Spleen (tissue), 11 donors: Measurements from ENCODE around the gene VSTM1. TPM values are rescaled to one million over a fixed set of nuclear protein-coding genes. Genes with fewer than 3 reads are reported as not detected.

Source experiments
- DNase-seq: peaks from one replicate; pipeline ENCODE4 v3.0.0-alpha.2; 2020
- H3K27ac ChIP-seq, 8 donors: fragments of 200-600 bp; sonication (generic) in 7 of 8; 1 replicate in 4 of 8; 2 replicates in 4 of 8; pipeline versions ENCODE4 v1.5.0 to v1.8.0; 2016 to 2021; ENCODE audit warnings: inconsistent platforms in 4 of 8, mild to moderate bottlenecking in 4 of 8, moderate library complexity in 1 of 8
- H3K27me3 ChIP-seq, 7 donors: fragments of 200-600 bp; sonication (generic) in 6 of 7; replicated peaks in 1 of 7; 1 replicate in 4 of 7; 2 replicates in 3 of 7; pipeline versions ENCODE4 v1.5.0 to v1.8.0; 2016 to 2021; ENCODE audit warnings: inconsistent platforms in 3 of 7, mild to moderate bottlenecking in 1 of 7
- H3K36me3 ChIP-seq, 6 donors: fragments of 200-600 bp; sonication (generic) in 5 of 6; 1 replicate in 4 of 6; 2 replicates in 2 of 6; pipeline versions ENCODE4 v1.5.0 to v1.8.0; 2016 to 2021; ENCODE audit warnings: inconsistent platforms in 2 of 6
- H3K4me1 ChIP-seq, 6 donors: fragments of 200-600 bp; sonication (generic) in 5 of 6; 1 replicate in 3 of 6; 2 replicates in 3 of 6; pipeline versions ENCODE4 v1.5.0 to v1.8.0; 2016 to 2021; ENCODE audit warnings: inconsistent platforms in 3 of 6
- H3K4me3 ChIP-seq, 8 donors: fragments of 200-600 bp; sonication (generic) in 7 of 8; 1 replicate in 4 of 8; 2 replicates in 4 of 8; pipeline versions ENCODE4 v1.5.0 to v1.8.0; 2016 to 2021; ENCODE audit warnings: inconsistent platforms in 4 of 8, mild to moderate bottlenecking in 4 of 8, moderate library complexity in 2 of 8
- H3K9me3 ChIP-seq, 8 donors: fragments of 200-600 bp; sonication (generic) in 7 of 8; 1 replicate in 4 of 8; 2 replicates in 4 of 8; pipeline versions ENCODE4 v1.5.0 to v1.8.0; 2016 to 2021; ENCODE audit warnings: inconsistent platforms in 4 of 8
- POLR2A ChIP-seq, 3 donors: fragments of 450-650 bp; IDR thresholded peaks; one replicate each; pipeline ENCODE4 v1.5.1; 2017; ENCODE audit warnings: antibody characterized with exemption in 3 of 3, mild to moderate bottlenecking in 1 of 3
- POLR2AphosphoS5 ChIP-seq, 3 donors: sonication (generic); formaldehyde crosslinking; IDR thresholded peaks; one replicate each; pipeline ENCODE4 v1.5.1; 2017; ENCODE audit warnings: antibody characterized with exemption in 3 of 3
- WGBS, 5 donors: extraction: QIAGEN DNeasy Blood & Tissue Kit in 3 of 5; methylation state at CpG; one replicate each; pipeline versions ENCODE4 v1.1.5 to v1.1.7; 2013 to 2018; 5-methylcytosine and 5-hydroxymethylcytosine counted together
- intact Hi-C: fragments of 100-400 bp; cut with DNase I; formaldehyde crosslinking; loops from one replicate; pipeline ENCODE4 v1.15.0; 2023; ENCODE audit warnings: low total_unique reads
- polyA plus RNA-seq, 3 donors: library from polyadenylated mRNA; stranded (reverse); fragments of 200-250 nt; gene quantifications; one replicate each; pipeline ENCODE4 v1.2.1, GENCODE V29; 2013
- small RNA-seq, 4 donors: library from RNA; depleted of rRNA; stranded (forward); fragments of <200 nt; gene quantifications; one replicate each; pipeline ENCODE3, GENCODE V24; 2016
- total RNA-seq, 7 donors: library from RNA; depleted of rRNA in 3 of 7; stranded (reverse); fragments of >200 nt in 3 of 7; fragmentation: NEBNext Ultra II Directional in 4 of 7; extraction: Animal tissue kit (Norgen Biotek cat#: 25700) in 4 of 7; gene quantifications; one replicate each; pipeline versions ENCODE4 v1.1.0 to v1.2.1, GENCODE V29; 2016 to 2021
- TF ChIP-seq, protein P1 (sequence below), 11 experiments: fragments of 200-600 bp in 7 of 11; fragments of 450-650 bp in 4 of 11; sonication (generic) in 4 of 11; IDR thresholded peaks in 8 of 11; conservative IDR thresholded peaks in 3 of 11; 1 replicate in 7 of 11; 2 replicates in 4 of 11; pipeline versions ENCODE4 v1.4.0 to v1.8.0; 2016 to 2021; ENCODE audit warnings: antibody characterized with exemption in 11 of 11, inconsistent platforms in 4 of 11, mild to moderate bottlenecking in 1 of 11
- donor health status: healthy with polysubstance abuse.
- donor health status: DM: no; HTN: no; CAD: no; lungs with moderate emphysema.
- donor health status: DM: no; HTN: no; CAD: no.
- donor health status: Bipolar disorder and iron deficiency.
- donor health status: healthy.
- donor health status: DM: no; HTN: no; CAD: no.
- donor health status: DM: yes; HTN: yes; CAD: no.

The VSTM1 gene
- total and polyA plus RNA-seq, 10 donors = 0.32 to 13.3 (median 5.3) TPM; not detected in 1

DNA sequence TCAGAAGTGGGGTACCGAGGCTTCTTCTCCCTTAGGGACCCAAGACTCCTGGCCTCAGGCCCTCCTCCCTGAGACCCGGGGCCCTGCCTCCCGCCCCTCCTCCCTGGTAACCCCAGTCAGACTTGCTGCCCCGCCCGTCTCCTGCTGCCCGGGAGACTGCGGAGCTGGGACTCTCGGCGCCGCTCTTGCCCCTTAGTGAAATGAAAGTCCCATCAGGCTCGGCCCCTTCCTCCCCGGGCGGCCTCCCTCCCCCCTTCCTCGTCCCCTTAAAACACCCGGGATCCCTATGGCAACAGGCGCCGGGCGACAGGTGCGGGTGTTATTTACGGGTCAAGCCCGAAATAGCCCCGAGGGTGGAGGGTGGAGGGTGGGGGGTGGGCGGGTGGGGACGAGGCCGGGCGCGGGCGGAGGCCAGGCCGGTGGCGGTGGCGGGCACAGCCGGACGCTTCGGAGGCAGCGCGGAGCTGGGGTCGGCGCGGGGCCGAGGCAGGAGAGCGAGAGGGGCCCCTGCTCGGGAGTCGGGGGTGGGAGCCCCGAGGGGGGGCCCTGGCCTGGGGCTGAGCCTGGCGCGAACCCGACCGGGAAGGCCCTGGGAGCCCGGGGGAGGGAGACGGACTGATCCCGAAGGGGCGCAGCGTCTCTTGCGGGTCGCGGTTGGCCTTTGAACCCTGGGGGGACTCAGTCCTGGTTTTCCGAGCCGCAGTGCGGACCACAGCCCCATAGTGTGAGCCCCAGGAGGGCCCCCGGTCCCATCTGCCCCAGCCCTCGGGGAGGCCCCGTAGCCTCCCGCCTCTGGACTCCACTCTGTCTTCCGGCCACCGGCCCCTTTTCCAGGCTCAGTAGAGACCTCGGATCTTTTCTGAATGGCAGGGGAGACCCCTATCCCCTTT, 72.2 kb downstream of the VSTM1 start, which contains the start of gene CACNG6:
Gene CACNG6, plus strand, starts transcription at position 414 of the 890 bp plus-strand sequence. CDS start 1,241 bp downstream, outside the sequence.
- 5 to 12% (median 7%) methylated on average over 38 to 63 of the region's 66 CpGs for WGBS, 5 donors
- peak within 1 kb of the TSS in 5 of 8 donors; percentile 13 to 56 (median 22) for H3K4me3 ChIP-seq
- peaks cover 0 to 81% (median 24%) of the 10 kb centered on the region in 7 donors for H3K27me3 ChIP-seq

More for the DNA sequence above, 72.2 kb downstream of the VSTM1 start, which contains the start of gene CACNG6:
- H3K9me3 ChIP-seq = no peaks in the 10 kb centered on the region
- intact Hi-C loops = no loop called here
- H3K4me1 ChIP-seq = peaks cover 0 to 15% (median 7%) of the 10 kb centered on the region in 6 donors
- no peak within 1 kb of the TSS for H3K27ac ChIP-seq
- TF ChIP-seq POLR2AphosphoS5 (IDR thresholded peaks at IDR 0.05) (no peak), POLR2A (IDR thresholded peaks at IDR 0.05) (no peak)
- TF ChIP-seq, protein P1, sequence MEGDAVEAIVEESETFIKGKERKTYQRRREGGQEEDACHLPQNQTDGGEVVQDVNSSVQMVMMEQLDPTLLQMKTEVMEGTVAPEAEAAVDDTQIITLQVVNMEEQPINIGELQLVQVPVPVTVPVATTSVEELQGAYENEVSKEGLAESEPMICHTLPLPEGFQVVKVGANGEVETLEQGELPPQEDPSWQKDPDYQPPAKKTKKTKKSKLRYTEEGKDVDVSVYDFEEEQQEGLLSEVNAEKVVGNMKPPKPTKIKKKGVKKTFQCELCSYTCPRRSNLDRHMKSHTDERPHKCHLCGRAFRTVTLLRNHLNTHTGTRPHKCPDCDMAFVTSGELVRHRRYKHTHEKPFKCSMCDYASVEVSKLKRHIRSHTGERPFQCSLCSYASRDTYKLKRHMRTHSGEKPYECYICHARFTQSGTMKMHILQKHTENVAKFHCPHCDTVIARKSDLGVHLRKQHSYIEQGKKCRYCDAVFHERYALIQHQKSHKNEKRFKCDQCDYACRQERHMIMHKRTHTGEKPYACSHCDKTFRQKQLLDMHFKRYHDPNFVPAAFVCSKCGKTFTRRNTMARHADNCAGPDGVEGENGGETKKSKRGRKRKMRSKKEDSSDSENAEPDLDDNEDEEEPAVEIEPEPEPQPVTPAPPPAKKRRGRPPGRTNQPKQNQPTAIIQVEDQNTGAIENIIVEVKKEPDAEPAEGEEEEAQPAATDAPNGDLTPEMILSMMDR (IDR thresholded peaks at IDR 0.05 in 8 of 11, conservative IDR thresholded peaks at IDR 0.05 in 3 of 11) = no peak
- no peaks in the 10 kb centered on the region for H3K36me3 ChIP-seq
- no peak for DNase-seq

Small RNA genes lying within 50 kb of the gene (small RNA-seq; reads per million reads assigned to genes)
- 0 reads per million in 4 donors for gene AC012314.20

Other genes starting within 250 kb of the VSTM1 start
- 10 to 100 TPM in 5 of 7 donors, 1 to 10 TPM in 2; 6.9 to 29.8 (median 12.0) TPM for gene NLRP12, start 239.6 kb downstream of the VSTM1 start, total RNA-seq
- gene NLRP12, start 239.6 kb downstream of the VSTM1 start, polyA plus RNA-seq = 1 to 10 TPM in 2 of 3 donors, under 1 TPM in 1; 0.24 to 2.2 (median 1.1) TPM
- 100 to 1,000 TPM in 1 of 7 donors, 10 to 100 TPM in 6; 43.1 to 146 (median 57.7) TPM for gene MYADM, start 196.0 kb downstream of the VSTM1 start, total RNA-seq
- gene MYADM, start 196.0 kb downstream of the VSTM1 start, polyA plus RNA-seq = 10 to 100 TPM in 2 of 3 donors, 1 to 10 TPM in 1; 9.1 to 22.2 (median 12.1) TPM
- gene PRKCG, start 181.7 kb downstream of the VSTM1 start, total RNA-seq = under 1 TPM in 1 of 7 donors, not detected in 6; 0.17 TPM
- gene PRKCG, start 181.7 kb downstream of the VSTM1 start, polyA plus RNA-seq = not detected
- gene CACNG7, start 154.6 kb downstream of the VSTM1 start, total RNA-seq = not detected
- not detected for gene CACNG7, start 154.6 kb downstream of the VSTM1 start, polyA plus RNA-seq
- gene CACNG8, start 101.0 kb downstream of the VSTM1 start, total RNA-seq = under 1 TPM in 3 of 7 donors, not detected in 4; 0.03 to 0.11 (median 0.06) TPM
- under 1 TPM in 1 of 3 donors, not detected in 2; 0.02 TPM for gene CACNG8, start 101.0 kb downstream of the VSTM1 start, polyA plus RNA-seq
- gene CACNG6, start 72.3 kb downstream of the VSTM1 start, total RNA-seq = not detected
- not detected for gene CACNG6, start 72.3 kb downstream of the VSTM1 start, polyA plus RNA-seq
- 1 to 10 TPM in 1 of 7 donors, not detected in 6; 1.5 TPM for gene TARM1, start 17.5 kb upstream of the VSTM1 start, total RNA-seq
- gene TARM1, start 17.5 kb upstream of the VSTM1 start, polyA plus RNA-seq = not detected
- 10 to 100 TPM in 6 of 7 donors, 1 to 10 TPM in 1; 9.1 to 49.5 (median 18.3) TPM for gene OSCAR, start 36.9 kb upstream of the VSTM1 start, total RNA-seq
- gene OSCAR, start 36.9 kb upstream of the VSTM1 start, polyA plus RNA-seq = 10 to 100 TPM in 2 of 3 donors, 1 to 10 TPM in 1; 2.4 to 18.2 (median 12.9) TPM
- gene NDUFA3, start 39.0 kb upstream of the VSTM1 start, total RNA-seq = 100 to 1,000 TPM in 1 of 7 donors, 10 to 100 TPM in 6; 14.5 to 109 (median 73.5) TPM
- gene NDUFA3, start 39.0 kb upstream of the VSTM1 start, polyA plus RNA-seq = 100 to 1,000 TPM; 162 to 197 (median 185) TPM
- gene TFPT, start 51.8 kb upstream of the VSTM1 start, total RNA-seq = 10 to 100 TPM; 16.5 to 22.7 (median 20.1) TPM
- 10 to 100 TPM; 24.8 to 36.5 (median 28.8) TPM for gene TFPT, start 51.8 kb upstream of the VSTM1 start, polyA plus RNA-seq
- 10 to 100 TPM; 34.7 to 57.0 (median 48.1) TPM for gene PRPF31, start 51.9 kb upstream of the VSTM1 start, total RNA-seq
- 10 to 100 TPM; 45.5 to 66.2 (median 59.1) TPM for gene PRPF31, start 51.9 kb upstream of the VSTM1 start, polyA plus RNA-seq
- gene CNOT3, start 73.9 kb upstream of the VSTM1 start, total RNA-seq = 10 to 100 TPM; 40.7 to 56.1 (median 48.2) TPM
- gene CNOT3, start 73.9 kb upstream of the VSTM1 start, polyA plus RNA-seq = 10 to 100 TPM; 17.7 to 34.3 (median 24.6) TPM
- gene LENG1, start 95.8 kb upstream of the VSTM1 start, total RNA-seq = 10 to 100 TPM in 2 of 7 donors, 1 to 10 TPM in 5; 7.5 to 12.1 (median 9.0) TPM
- 10 to 100 TPM in 1 of 3 donors, 1 to 10 TPM in 2; 7.4 to 14.6 (median 9.1) TPM for gene LENG1, start 95.8 kb upstream of the VSTM1 start, polyA plus RNA-seq
- gene TMC4, start 109.3 kb upstream of the VSTM1 start, total RNA-seq = 1 to 10 TPM in 3 of 7 donors, under 1 TPM in 2, not detected in 2; 0.51 to 4.0 (median 1.0) TPM
- under 1 TPM; 0.12 to 0.86 (median 0.22) TPM for gene TMC4, start 109.3 kb upstream of the VSTM1 start, polyA plus RNA-seq
- gene MBOAT7, start 125.7 kb upstream of the VSTM1 start, total RNA-seq = 100 to 1,000 TPM in 3 of 7 donors, 10 to 100 TPM in 4; 65.1 to 208 (median 85.9) TPM
- 10 to 100 TPM; 12.0 to 19.4 (median 14.7) TPM for gene MBOAT7, start 125.7 kb upstream of the VSTM1 start, polyA plus RNA-seq
- 100 to 1,000 TPM in 1 of 7 donors, 10 to 100 TPM in 6; 32.2 to 109 (median 45.5) TPM for gene TSEN34, start 127.4 kb upstream of the VSTM1 start, total RNA-seq
- gene TSEN34, start 127.4 kb upstream of the VSTM1 start, polyA plus RNA-seq = 10 to 100 TPM; 25.5 to 45.2 (median 37.5) TPM
- 1,000 to 10,000 TPM; 1,182 to 2,757 (median 1,587) TPM for gene RPS9, start 137.0 kb upstream of the VSTM1 start, total RNA-seq
- 1,000 to 10,000 TPM; 6,196 to 7,306 (median 6,994) TPM for gene RPS9, start 137.0 kb upstream of the VSTM1 start, polyA plus RNA-seq
- gene LILRB3, start 159.1 kb upstream of the VSTM1 start, total RNA-seq = 100 to 1,000 TPM in 3 of 7 donors, 10 to 100 TPM in 4; 61.5 to 443 (median 97.5) TPM
- 10 to 100 TPM in 2 of 3 donors, 1 to 10 TPM in 1; 6.4 to 24.6 (median 22.5) TPM for gene LILRB3, start 159.1 kb upstream of the VSTM1 start, polyA plus RNA-seq
- 10 to 100 TPM; 21.5 to 77.5 (median 38.3) TPM for gene LILRA6, start 178.9 kb upstream of the VSTM1 start, total RNA-seq
- gene LILRA6, start 178.9 kb upstream of the VSTM1 start, polyA plus RNA-seq = 1 to 10 TPM; 1.2 to 8.2 (median 6.7) TPM
- 100 to 1,000 TPM in 1 of 7 donors, 10 to 100 TPM in 6; 38.9 to 112 (median 79.6) TPM for gene LILRB5, start 193.4 kb upstream of the VSTM1 start, total RNA-seq
- gene LILRB5, start 193.4 kb upstream of the VSTM1 start, polyA plus RNA-seq = 10 to 100 TPM in 2 of 3 donors, 1 to 10 TPM in 1; 3.8 to 41.2 (median 23.9) TPM
- gene LILRB2, start 217.2 kb upstream of the VSTM1 start, total RNA-seq = 100 to 1,000 TPM in 3 of 7 donors, 10 to 100 TPM in 4; 52.9 to 209 (median 94.5) TPM
- gene LILRB2, start 217.2 kb upstream of the VSTM1 start, polyA plus RNA-seq = 10 to 100 TPM; 10.2 to 26.0 (median 23.8) TPM
- gene LILRA5, start 249.3 kb upstream of the VSTM1 start, total RNA-seq = 100 to 1,000 TPM in 2 of 7 donors, 10 to 100 TPM in 5; 43.3 to 262 (median 79.9) TPM
- gene LILRA5, start 249.3 kb upstream of the VSTM1 start, polyA plus RNA-seq = 10 to 100 TPM; 16.3 to 53.6 (median 34.5) TPM